HCEC 1CT (cell line): ENCODE measurements around the gene GARS1.
A peak's percentile ranks its signal among the peaks of the same experiment; 100 is the strongest.
"Not testable (repeated sequence)": the region's sequence is repeated elsewhere in the genome, so short reads cannot be mapped to it uniquely, and the experiment has no call there.

Experiments used
- DNase-seq: peaks from one replicate; pipeline ENCODE4 v3.0.0-alpha.2; 2017

The GARS1 gene, protein sequence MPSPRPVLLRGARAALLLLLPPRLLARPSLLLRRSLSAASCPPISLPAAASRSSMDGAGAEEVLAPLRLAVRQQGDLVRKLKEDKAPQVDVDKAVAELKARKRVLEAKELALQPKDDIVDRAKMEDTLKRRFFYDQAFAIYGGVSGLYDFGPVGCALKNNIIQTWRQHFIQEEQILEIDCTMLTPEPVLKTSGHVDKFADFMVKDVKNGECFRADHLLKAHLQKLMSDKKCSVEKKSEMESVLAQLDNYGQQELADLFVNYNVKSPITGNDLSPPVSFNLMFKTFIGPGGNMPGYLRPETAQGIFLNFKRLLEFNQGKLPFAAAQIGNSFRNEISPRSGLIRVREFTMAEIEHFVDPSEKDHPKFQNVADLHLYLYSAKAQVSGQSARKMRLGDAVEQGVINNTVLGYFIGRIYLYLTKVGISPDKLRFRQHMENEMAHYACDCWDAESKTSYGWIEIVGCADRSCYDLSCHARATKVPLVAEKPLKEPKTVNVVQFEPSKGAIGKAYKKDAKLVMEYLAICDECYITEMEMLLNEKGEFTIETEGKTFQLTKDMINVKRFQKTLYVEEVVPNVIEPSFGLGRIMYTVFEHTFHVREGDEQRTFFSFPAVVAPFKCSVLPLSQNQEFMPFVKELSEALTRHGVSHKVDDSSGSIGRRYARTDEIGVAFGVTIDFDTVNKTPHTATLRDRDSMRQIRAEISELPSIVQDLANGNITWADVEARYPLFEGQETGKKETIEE

DNA sequence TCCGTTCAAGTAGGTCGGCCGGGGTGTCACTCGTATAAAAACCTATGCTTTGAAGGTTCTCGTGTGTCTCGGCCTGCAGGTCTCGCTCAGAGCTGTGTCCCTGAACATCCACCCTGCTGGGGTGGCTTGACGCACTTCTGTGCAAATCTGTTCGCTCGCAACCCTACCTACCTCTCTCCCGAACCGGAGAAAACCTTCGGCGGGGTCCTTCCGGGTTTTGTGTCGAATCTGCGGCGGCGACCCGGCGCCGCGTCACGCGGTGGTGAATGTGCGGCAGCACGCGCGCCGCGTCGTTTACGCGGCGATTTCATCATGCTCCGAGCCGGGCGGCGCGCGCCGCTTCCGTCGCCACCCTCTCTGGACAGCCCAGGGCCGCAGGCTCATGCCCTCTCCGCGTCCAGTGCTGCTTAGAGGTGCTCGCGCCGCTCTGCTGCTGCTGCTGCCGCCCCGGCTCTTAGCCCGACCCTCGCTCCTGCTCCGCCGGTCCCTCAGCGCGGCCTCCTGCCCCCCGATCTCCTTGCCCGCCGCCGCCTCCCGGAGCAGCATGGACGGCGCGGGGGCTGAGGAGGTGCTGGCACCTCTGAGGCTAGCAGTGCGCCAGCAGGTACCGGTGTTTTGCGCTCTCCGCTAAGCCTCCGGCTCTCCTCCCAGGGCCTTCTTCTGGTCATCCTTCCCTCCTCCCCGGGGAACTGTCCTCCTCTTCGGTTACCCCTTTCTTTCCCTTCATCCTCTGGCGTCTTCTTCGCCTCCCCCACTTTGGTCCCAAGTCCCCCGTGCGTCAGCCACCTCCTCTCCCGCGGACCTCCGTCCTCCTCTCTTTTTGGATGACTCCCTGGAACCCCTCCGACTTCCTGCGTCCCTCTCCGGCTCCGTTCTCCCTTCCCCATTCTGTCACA lies at the start of gene GARS1:
Gene GARS1 (plus strand): TSS at position 339 of the 896 bp plus-strand sequence. CDS start 44 bp downstream, at position 383.
- peak; percentile 88 for DNase-seq

DNA sequence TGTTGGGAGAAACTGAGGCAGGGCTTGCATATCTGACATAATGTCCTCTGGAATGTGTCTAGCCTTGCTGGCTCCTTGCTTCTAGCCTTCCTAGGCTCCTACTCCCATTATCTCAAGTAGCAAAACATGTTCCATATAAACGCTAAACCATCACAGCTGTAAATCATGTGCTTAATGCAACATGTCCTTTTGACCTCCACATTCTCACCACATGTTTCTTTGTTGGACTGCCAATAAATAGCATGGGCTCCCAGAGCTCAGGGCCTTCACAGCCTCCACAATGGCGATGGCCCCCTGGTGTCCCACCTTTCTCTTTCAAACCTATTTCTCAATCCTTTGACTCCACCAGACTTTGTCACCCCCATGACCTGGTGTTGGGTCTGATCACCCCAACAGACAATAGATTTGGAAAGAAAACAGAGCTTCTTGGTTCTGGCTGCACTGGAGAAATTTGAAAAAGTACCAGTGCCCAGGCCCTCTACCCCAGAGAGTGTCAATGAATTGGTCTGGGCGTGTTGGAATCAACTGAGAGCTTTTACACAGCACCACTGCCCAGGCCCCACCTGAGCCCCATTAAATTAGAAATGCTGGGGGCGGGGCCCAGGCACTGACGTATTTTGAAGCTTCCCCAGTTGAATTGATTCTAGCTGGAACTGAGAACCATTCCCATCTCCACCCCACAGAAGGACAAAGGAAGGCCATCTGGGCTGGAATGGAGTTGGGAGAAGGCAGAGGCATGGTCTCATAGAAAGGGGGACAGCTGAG lies 48.7 kb upstream of the GARS1 start:
- DNase-seq = no peak

GRCh38 chr7:30546596-30546995 lies 48.1 kb upstream of the GARS1 start:
- DNase-seq = no peak

- DNase-seq = peak; percentile 65
Measured at GRCh38 chr7:30548845-30549244, 45.8 kb upstream of the GARS1 start.

GRCh38 chr7:30549931-30550493 lies 44.7 kb upstream of the GARS1 start:
- DNase-seq = no peak

DNA sequence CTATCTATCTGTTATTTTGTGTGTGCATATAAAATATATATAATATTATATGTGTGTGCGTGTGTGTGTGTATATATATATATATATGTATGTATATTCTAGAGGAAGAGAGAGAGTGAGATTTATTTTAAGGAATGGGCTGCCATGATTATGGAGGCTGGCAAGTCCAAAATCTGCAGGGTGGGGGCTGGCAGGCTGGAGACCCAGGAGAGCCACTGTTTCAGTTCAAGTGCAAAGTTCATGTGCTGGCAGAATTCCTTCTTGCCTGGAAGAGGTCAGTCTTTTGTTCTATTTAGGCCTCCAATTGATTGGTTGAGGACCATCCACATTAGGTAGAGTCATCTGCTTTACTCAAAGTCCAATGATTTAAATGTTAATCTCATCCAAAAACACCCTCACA lies 42.3 kb upstream of the GARS1 start:
- no peak for DNase-seq

DNA sequence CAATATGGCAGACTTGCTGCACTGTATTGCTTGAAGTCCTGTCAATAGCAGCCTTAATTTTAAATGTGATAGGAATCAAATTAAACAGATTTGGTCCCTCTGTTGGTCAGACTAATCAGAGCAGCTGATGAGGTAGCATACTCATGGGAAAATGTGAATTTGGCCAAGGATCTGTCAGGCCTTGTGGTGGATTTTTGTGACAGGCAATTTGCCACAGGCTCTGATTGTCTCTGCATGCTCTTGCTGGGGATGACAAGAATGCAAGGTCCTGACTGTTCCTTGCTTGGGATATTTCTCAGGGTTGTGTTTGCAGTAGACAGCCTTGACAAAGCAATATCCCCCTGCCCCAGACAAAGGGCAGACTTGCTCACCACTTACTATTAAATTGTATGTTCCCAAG lies 41.5 kb upstream of the GARS1 start:
- no peak for DNase-seq

GRCh38 chr7:30553546-30553945 lies 41.1 kb upstream of the GARS1 start:
- no peak for DNase-seq

DNA sequence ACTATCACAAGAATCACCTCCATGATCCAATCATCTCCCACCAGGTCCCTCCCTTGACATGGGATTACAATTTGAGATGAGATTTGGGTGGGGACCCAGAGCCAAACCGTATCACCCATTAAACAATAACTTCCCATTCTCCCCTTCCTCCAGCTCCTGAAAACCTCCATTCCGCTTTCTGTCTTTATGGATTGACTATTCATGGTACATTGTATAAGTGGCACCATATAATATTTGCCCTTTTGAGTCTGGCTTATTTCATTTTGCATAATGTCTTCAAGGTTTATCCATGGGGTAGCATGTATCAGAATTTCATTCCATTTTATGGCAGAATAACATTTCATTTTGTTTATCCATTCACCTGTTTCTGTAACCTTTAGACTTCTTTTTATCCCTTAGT lies 39.2 kb upstream of the GARS1 start:
- no peak for DNase-seq

DNA sequence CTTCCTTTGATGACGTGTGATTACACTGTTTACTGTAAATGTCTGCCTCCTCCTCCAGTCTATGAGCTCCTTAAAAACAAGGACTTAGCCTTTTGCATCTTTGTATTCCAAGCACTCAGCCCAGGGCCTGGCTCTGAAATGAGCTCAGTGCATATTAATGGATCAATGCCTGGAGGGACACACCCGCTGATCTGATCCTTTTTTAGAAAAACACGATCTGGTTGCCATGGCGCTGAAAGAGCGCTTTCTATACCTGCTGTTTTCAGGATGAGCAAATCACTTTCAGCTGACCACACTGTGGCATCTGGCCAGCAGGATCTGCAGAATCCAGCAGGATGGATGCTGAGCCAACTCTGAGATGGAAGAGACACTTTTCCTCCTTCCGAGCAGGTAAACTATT lies 37.8 kb upstream of the GARS1 start:
- DNase-seq = no peak

GRCh38 chr7:30557245-30557644 lies 37.4 kb upstream of the GARS1 start:
- no peak for DNase-seq

DNA sequence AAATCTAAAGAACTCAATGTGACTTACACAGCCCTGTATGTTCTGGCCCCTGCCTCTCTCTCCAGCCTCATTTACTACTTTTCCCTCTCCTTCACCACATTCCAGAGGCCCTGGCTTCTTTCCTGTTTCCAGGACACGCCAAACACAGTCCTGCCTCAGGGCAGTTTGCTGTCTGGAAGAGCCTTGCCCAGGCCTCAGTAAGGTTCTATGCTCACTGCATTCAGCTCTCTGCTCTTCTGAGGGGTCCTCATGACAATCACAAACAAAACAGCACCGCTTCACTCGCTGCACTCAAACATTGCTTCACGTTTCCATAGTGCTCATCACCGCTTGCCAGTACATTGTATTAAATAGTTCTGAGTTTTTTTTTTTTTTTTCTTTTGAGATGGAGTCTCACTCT lies 35.1 kb upstream of the GARS1 start:
- DNase-seq = no peak

GRCh38 chr7:30561389-30561788 lies 33.3 kb upstream of the GARS1 start:
- no peak for DNase-seq

- DNase-seq = peak; percentile 7
Measured at GRCh38 chr7:30562498-30562897, 32.2 kb upstream of the GARS1 start.

GRCh38 chr7:30562909-30563308 lies 31.8 kb upstream of the GARS1 start:
- DNase-seq = no peak

DNA sequence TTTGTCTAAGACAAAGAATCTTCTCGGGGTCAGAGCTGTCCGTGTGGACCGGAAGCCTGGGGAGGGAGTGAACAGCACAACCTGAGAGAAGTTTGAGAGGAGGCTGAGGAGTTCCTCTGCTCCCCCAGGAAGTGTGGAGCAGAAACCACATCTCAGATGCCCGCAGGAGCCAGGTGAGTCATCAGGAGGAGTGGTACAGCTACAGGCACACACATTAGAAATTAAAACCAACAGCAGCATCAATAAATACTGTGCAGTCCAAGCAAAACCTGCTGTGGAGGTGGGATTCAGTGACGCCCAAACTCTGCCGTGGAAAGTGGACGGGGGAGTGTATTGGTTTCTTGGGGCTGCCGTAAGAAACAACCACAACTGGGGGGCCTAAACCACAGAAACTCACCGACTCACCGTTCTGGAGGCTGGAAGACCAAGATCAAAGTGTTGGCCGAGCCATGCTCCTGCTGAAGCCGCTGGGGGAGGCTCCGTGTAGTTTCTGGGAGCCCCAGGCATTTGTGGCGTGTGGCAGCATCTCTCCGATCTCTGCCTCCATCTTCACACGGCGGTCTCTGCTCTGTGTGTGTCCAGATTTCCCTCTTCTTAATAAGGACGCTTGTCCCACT lies 31.2 kb upstream of the GARS1 start:
- no peak for DNase-seq

DNA sequence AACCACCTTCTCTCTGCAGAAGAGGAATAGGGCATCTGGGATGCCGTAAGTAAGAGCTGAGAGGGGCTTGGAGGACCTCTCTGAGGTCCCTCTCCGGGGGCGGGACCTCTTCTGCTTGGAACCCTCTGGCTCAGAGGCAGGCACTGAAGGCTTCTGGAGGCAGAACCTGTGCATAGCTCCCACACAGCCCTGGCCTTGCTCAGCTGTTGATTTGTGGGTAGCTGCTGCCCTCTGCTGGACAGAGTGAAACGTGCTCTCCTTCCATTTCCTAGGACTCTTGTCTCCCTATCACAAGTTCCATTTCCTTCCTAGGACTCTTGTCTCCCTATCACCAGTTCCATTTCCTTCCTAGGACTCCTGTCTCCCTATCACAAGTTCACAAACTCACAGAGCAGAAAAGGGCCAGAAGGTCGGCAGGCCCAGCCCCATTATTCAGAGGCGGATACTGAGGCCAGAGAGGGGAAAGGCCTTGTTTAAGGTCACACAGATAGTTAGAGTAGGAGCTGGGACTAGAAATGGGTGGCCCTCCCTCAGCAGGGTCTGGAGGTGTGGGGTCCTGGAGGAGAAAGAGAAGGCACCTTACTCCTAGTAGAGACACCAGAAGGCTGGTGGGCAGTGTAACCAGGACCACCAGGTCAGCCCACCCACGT lies 30.3 kb upstream of the GARS1 start:
- DNase-seq = peak; percentile 67

- no peak for DNase-seq
Measured at GRCh38 chr7:30566596-30566995, 28.1 kb upstream of the GARS1 start.

DNA sequence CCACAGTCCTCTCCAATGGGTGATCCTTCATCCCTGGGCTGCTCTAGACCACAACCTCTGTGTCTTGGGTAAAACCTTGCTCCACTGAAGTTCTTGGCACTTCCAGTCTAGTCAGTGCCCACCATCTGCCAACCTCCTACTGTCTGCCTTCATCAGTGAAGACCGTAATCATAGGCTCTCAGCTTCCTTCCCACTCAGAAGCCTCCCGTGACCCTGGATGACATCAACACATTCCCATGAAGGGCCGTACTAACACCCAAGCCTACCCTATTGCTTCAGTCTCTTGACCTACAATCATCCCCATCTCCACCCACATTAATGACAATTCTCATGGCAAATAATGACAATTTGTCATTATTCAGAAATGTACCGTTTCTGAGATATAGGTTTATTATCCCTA lies 27.6 kb upstream of the GARS1 start:
- no peak for DNase-seq

DNA sequence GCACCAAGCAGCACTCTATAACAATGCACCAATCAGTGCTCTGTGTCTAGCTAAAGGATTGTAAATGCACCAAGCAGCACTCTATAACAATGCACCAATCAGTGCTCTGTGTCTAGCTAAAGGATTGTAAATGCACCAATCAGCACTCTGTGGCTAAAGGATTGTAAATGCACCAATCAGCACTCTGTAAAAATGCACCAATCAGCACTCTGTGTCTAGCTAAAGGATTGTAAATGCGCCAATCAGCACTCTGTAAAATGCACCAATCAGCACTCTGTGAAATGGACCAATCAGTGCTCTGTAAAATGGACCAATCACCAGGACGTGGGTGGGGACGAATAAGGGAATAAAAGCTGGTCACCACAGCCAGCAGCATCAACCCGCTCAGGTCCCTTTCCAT lies 24.4 kb upstream of the GARS1 start:
- not testable (repeated sequence) for DNase-seq

DNA sequence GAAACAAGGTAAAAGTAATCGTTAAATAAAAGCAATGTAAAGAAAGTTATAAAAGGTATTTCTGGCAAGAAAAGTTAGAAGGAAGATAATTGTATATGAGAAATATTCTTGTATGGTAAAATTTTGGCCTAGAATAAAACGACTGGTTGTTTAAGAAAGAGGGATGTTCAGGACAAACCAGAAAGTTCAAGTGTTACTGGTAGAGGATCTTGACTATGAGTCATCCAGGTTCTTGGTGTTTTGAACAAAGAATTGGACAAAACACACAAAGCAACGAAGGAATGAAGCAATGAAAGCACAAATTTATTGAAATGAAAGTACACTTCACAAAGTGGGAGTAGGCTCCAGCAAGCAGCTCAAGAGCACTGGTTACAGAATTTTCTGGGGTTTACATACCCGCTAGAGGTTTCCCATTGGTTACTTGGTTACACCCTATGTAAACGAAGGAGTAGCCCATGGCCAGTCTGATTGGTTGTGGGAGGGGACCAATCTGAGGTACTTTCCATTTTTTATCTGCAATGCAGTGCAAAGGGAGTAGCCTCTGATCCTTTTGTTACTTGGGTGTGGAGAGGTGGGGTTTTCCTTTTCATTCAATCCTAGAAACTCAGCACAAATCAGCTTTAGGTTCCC lies 22.4 kb upstream of the GARS1 start:
- no peak for DNase-seq
